ENCODE data around the gene COL4A6.

Gene COL4A6

GRCh38 chrX:108322234-108322633, 116.0 kb downstream of the COL4A6 start:
- DNase-seq, result no peak

DNA sequence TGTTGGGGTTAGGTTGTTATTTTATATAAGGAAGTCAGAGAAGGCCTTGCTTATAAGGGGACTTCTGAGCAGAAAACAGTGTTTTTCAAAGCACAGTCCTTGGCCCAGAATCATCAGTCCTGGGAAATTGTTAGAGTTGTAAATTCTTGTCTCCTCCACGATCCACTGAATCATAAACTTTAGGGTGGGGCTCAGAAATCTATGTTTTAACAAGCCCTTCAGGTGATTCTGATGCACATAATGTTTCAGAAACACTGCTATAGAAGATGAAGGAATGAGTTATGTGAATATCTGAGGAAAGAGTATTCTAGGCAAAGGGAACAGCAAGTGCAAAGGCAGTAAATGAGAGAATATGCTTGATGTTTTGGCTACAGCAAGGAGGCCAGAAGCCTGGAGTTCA, 121.8 kb downstream of the COL4A6 start:
- DNase-seq, result no peak

DNA sequence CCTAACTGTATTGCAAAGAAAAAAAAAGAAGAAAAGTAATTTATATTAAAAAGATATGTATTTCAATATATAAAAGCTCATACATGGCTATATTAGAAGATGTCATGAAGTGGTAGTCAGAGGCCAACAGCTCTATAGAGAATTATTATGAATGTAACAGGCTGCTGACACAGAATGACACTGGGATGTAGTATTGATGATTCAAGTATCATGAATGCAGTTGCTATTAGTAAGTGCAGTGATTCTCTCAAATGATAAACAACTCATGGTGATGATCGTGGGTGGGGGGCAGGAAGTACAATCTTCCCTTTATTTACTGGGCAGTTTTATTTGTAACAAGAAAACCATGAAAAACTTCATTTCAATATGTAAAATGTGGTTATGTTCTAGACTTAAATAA, 124.6 kb downstream of the COL4A6 start:
- DNase-seq, result no peak

DNA sequence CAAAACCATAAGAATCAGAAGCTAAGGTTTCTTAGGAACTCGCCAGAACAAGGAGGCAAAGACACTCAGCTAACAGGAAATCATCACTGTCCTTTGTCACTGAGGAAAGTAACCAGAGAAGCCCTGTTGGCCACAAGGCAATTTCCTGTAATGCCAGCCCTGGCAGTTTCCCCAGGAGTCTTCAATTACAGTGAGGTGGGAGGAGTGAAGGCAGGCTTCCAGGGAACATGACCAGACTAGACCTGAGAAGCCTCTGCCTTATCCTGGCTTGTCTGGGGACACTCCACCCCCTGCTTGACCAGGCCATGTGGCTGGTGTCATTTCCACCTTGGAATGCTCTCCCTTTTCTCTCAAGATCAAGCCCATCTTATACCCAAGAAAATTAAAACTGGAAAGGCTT, 125.3 kb downstream of the COL4A6 start:
- DNase-seq, result no peak

GRCh38 chrX:108312011-108312410, 126.2 kb downstream of the COL4A6 start:
- no peak for DNase-seq

- no peak for DNase-seq
Measured at GRCh38 chrX:108310506-108310905, 127.7 kb downstream of the COL4A6 start.

DNA sequence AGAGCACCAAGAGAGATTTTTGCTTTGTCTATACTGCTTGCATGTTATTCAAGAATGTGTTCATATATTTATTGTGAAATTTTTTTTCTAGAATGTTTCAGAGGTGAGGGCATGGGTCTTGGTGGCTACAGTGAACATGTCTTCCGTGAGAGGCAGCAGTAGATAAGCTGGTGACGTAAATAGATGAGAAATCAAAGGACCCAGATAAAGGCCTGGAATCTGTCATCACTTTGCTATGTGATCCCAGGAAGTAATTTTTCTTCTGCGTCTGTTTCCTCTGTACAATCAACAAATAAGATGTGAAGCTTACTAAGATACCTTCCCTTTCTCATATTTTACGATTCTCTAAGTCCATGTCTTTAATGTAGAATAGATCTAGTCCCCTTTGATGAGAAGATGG, 129.1 kb downstream of the COL4A6 start:
- no peak for DNase-seq

DNA sequence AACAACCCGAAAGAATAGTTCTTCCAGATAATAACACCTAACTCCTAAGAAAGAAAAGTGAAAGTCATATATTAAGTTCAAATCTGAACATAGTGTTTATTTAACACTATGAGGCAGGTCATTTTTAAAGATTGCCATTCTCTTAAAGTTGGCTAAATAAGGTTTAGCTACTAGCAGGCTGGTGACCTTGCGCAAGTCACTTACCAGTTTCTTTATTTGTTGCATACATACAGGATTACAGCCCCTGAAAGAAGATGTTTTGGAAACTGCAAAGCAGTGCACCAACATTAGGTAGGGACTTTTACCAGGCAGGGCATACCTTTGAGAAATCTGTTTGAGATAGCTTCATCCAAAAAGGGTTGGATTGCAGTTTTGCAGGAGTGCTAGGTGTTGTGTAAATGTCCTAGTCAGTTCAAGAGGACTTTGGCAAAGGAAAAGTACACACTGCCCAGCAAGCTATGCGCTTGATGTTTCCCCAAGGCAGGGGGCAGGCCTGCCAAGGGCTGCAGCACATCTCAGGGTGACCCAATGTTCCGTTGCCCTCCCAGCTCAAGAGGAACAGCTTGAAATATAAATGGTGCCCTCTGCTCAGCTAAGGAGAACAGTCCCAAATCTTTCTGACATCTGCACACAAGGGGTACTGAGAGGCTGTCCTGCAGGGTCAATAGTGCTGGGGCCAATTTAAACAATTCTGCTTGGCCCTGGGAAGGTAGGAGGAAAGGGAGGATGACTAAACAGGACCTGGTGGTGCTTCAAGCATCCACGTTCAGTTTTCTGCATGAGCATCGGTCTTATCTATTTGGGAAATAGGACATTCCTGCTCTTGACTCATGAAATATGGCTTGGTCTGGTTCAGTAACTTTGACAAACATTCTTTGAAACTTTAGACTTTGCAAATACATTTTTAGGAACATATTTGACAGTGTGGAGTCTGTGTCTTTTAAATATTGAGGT, 130.8 kb downstream of the COL4A6 start:
- DNase-seq, result no peak

- no peak for DNase-seq
Measured at GRCh38 chrX:108306086-108306485, 132.1 kb downstream of the COL4A6 start.

DNA sequence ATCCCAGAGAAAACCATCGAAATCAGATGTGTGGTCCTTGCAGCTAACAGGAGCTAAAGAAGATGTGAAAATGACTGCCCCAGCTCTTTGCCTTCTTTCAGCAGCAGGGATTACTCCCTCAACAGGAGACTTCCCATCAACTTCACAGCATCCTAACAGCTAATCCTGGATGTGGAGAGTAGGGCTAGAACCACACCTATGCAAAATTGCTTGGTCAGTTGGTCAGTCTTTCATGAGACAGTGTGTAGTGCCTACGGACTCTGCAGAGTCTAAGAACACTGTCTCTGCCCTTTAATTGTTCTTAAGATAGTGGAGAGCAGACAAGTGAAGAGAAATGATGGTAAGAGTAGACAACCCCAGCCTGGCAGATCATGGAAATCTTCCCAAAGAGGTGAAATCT, 133.5 kb downstream of the COL4A6 start:
- DNase-seq, result no peak

- peak; percentile 50 for DNase-seq
Measured at GRCh38 chrX:108304210-108304609, 134.0 kb downstream of the COL4A6 start.

GRCh38 chrX:108303682-108304081, 134.5 kb downstream of the COL4A6 start:
- DNase-seq, result no peak

DNA sequence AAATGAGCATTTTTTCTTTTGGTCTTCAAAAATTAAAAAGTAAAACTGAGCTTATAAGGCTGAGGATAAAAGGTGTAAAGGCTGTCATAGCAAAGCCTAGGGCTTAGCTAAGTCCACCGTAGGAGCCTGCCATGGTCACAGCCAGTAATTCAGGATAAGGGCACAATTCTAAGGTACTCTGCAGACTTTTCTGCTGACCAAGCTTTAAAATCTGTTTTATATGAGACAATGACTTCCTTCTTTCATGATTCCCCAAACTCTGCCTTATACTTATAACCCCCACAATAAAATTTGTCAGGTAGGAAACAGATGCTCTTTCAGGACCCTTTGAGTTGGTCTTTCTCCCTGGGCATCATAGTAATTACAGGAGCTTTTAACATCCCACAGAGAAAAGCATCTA, 138.5 kb downstream of the COL4A6 start:
- DNase-seq, result no peak

DNA sequence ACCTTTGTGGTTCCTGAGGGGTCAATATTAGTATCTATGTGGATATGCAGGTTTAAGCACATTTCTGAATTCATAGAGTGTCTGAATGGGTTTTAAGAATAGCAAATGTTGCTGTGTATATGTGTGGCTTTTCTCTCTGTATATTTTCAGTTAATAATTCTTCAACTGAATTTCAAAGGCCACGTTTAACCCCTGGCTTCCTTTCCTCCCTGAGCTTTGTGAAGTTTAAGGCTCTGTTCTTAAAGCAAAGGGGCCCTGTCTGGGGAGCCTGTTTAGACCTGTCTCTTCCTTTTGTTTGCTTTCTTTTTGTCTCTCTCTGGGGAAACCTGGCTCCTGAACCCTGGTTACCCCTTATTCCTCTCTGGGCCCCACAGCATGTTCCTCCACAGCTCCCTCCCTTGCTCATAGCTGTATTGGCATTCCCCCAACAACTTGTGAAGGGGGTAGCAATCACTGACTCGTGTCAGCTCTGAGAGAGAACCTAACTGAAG, 139.1 kb downstream of the COL4A6 start:
- peak; percentile 70 for DNase-seq

GRCh38 chrX:108298165-108298602, 140.0 kb downstream of the COL4A6 start:
- DNase-seq, result no peak

DNA sequence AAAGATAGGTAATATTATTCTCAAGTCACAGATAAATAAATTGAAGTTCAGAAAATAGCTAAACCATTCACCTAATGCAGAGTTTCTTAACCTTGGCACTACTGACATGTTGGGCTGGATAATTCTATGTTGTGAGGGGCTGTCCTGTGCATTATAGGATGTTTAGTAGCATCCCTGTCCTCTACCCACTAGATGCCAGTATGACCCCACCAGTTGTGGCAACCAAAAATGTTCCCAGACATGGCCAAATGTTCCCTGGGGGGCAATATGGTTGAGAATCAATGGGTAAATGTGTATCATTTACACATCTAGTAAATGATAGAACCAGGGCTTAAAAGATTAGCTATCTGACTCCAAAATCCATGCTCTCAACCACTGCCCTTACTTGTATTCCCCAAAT, 140.9 kb downstream of the COL4A6 start:
- DNase-seq, result no peak

DNA sequence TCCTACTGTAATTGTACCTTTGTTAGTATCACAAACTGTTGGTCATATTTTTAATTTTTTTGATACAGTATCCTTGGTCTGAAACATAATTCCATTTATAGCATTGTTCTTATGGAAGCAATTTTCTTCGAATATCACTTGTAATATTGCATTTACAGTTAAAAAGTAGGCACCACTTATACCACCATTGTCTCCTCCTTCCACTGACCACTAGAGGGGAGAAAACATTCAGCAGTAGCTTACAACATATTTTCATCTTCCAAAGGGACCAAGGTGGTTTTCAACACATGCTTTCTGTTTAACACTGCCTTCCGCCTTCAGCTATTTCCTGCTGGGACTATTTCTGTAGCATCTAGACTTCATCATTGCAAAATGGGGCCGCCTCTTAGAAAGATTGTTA, 146.2 kb downstream of the COL4A6 start:
- DNase-seq, result no peak

GRCh38 chrX:108285918-108286317, 152.3 kb downstream of the COL4A6 start:
- no peak for DNase-seq

DNA sequence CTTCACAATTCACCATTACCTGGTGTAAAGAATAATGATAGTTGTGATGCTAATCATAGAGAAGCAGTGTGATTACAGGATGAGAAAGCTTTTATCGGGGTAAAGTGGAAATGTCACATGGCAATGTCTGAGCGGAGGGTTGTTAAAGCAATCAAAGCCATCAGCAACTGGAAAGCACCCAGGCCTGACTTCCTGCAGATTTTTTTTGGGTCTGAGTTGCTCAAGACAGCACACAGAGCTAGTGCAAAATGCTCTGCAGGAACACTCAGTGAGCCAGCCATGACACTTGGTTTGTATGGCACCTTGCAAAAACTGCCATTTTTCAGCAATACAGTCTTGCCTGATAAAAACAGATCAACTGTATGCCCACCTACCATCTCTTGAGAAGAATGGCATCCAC, 152.9 kb downstream of the COL4A6 start:
- no peak for DNase-seq

DNA sequence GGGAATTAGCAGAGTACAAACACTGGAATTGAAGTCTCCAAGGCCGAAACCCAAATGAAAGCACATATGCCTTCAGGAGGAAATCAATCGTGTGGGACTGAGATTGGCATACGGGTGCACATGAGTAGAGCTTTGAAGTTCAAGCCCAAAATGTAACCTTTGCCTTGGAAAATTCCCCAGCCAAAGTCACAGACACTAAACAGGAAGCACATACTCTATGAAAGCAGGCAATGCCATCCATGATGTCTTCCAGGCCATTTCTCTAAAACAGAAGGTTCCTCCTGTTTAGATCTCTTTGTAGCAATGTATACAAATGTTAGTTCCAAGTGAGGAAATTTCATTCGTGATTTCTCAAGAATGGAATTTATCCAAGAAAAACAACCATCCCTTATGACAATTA, 162.5 kb downstream of the COL4A6 start:
- DNase-seq, result no peak

- DNase-seq, result peak; percentile 10
Measured at GRCh38 chrX:108271397-108271787, 166.8 kb downstream of the COL4A6 start.

- peak; percentile 35 for DNase-seq
Measured at GRCh38 chrX:108270739-108271396, 167.4 kb downstream of the COL4A6 start.

GRCh38 chrX:108270280-108270679, 167.9 kb downstream of the COL4A6 start:
- DNase-seq, result no peak

DNA sequence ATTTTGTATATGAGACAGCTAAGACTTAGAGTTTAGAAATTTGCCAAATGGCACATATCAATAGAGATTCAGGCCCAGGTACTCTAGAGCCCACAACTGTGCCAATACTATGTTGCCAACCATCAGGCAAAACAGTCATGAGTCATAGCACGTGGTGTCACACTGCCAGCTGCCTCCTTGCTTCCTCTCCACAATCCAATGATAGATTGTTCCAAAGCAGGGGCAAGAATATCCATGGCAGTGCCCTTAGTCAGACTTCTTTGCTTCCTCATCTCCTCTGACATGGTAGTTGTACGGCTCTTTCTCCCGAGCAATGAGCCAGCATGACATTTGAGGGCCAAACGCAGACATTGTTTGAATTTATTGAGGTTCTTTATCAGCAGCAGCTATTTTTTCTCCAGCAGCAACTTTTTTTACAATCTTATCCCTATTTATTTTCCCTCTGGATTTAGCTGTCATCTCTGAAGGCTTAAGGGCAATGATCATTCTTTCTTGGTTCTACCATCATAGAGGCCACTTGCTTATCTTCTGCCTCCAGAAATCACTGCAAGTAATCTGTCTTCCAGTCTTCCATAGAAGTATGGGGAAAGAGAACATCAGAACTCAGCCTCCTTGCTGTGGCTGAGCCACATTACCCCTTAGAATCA, 169.7 kb downstream of the COL4A6 start:
- DNase-seq, result no peak

Data from eye (tissue), 1 donor.